HCT116 (cell line): ENCODE data around the gene NDUFV3. TPM values are rescaled to one million over a fixed set of nuclear protein-coding genes. Genes with fewer than 3 reads are reported as not detected.
"Not testable (repeated sequence)": the region's sequence is repeated elsewhere in the genome, so short reads cannot be mapped to it uniquely, and the experiment has no call there.

ENCODE experiments used
- ATAC-seq: fragments of 200-7000 bp; cut with Tn5 transposase; 2 replicates; pipeline ENCODE4 v1.9.1; 2020; ENCODE audit warnings: mild to moderate bottlenecking, moderate library complexity
- BruUV-seq: library from RNA; stranded (reverse); fragments of 400-500 nt; replicated peaks from 2 replicates; lab custom pipeline; 2021; lab: Mats Ljungman, UMichigan
- CTCF ChIA-PET: fragments of 300-600 bp; sonication (Branson Sonifier 250); formaldehyde crosslinking; loops from one replicate; lab custom pipeline; 2021; ENCODE audit warnings: antibody characterized with exemption; lab: Charles Lee
- POLR2A ChIA-PET: fragments of 300-600, 350-600 bp; sonication (Branson Sonifier 250); formaldehyde crosslinking; loops from one replicate; lab custom pipeline; 2021; ENCODE audit warnings: antibody characterized with exemption; lab: Charles Lee
- RAD21 ChIA-PET, 2 experiments: fragments of 300-600 bp; sonication (Branson Sonifier 250); formaldehyde crosslinking; loops; one replicate each; lab custom pipeline; 2023; ENCODE audit warnings: low total read pairs in 2 of 2; ENCODE audit not compliant: uncharacterized antibody in 2 of 2, unreplicated experiment in 2 of 2, low non-redundant PET in 1 of 2; lab: Charles Lee
- DNase-seq: peaks from one replicate; pipeline ENCODE4 v3.0.0-alpha.2; 2010; ENCODE audit warnings: low read depth, low spot score
- H2AFZ ChIP-seq: fragments of 200-600 bp; shearing (Covaris generic), sonication (generic); 2 replicates; pipeline ENCODE4 v1.6.1; 2017; ENCODE audit warnings: low read depth, mixed run types, mixed read lengths, antibody characterized with exemption, low read length; ENCODE audit not compliant: poor library complexity, severe bottlenecking
- H3K27ac ChIP-seq: 2 replicates; pipeline ENCODE4 v1.5.1; 2012; ENCODE audit warnings: low read depth, low read length
- H3K27me3 ChIP-seq: fragments of 200-600 bp; sonication (generic); 2 replicates; pipeline ENCODE4 v1.6.1; 2016; ENCODE audit warnings: mixed run types, low read length, mixed read lengths; ENCODE audit not compliant: insufficient read depth
- H3K36me3 ChIP-seq, 2 experiments: fragments of 200-500 bp in 1 of 2; fragments of 200-600 bp in 1 of 2; sonication (Bioruptor generic) in 1 of 2; sonication (generic) in 1 of 2; 2 replicates each; pipeline versions ENCODE4 v1.5.1 to v1.6.1; 2014 to 2016; ENCODE audit warnings: low read length in 2 of 2, inconsistent platforms in 1 of 2, mixed read lengths in 1 of 2, mixed run types in 1 of 2; ENCODE audit not compliant: insufficient read depth in 2 of 2, control insufficient read depth in 1 of 2
- H3K4me1 ChIP-seq, 2 experiments: fragments of 200-600 bp in 1 of 2; sonication (generic) in 1 of 2; 2 replicates each; pipeline versions ENCODE4 v1.5.1 to v1.6.1; 2012 to 2017; ENCODE audit warnings: low read length in 2 of 2, inconsistent platforms in 1 of 2, mild to moderate bottlenecking in 1 of 2, mixed read lengths in 1 of 2, mixed run types in 1 of 2, moderate library complexity in 1 of 2; ENCODE audit not compliant: insufficient read depth in 2 of 2, control insufficient read depth in 1 of 2
- H3K4me2 ChIP-seq: fragments of 200-600 bp; sonication (generic); 2 replicates; pipeline ENCODE4 v1.6.1; 2017; ENCODE audit warnings: mixed run types, low read length, mixed read lengths
- H3K4me3 ChIP-seq, 2 experiments: fragments of 200-600 bp in 1 of 2; sonication (generic) in 1 of 2; replicated peaks in 1 of 2; 2 replicates each; pipeline ENCODE4 v1.5.1; 2011 to 2016; ENCODE audit warnings: low read length in 2 of 2, control low read depth in 1 of 2, low read depth in 1 of 2, mild to moderate bottlenecking in 1 of 2, mixed read lengths in 1 of 2, mixed run types in 1 of 2
- H3K79me2 ChIP-seq: fragments of 200-600 bp; sonication (generic); 2 replicates; pipeline ENCODE4 v1.6.1; 2017; ENCODE audit warnings: mild to moderate bottlenecking, mixed run types, low read length, moderate library complexity, mixed read lengths; ENCODE audit not compliant: insufficient read depth
- H3K9ac ChIP-seq: fragments of 200-600 bp; sonication (generic); 2 replicates; pipeline ENCODE4 v1.6.1; 2016; ENCODE audit warnings: low read length, mixed read lengths
- H3K9me2 ChIP-seq: fragments of 200-600 bp; sonication (generic), shearing (Covaris generic); 2 replicates; pipeline ENCODE4 v1.6.1; 2017; ENCODE audit warnings: mixed run types, mild to moderate bottlenecking, moderate library complexity; ENCODE audit not compliant: insufficient read depth
- H3K9me3 ChIP-seq, 2 experiments: fragments of 200-500 bp in 1 of 2; fragments of 200-600 bp in 1 of 2; sonication (Bioruptor generic) in 1 of 2; sonication (generic) in 1 of 2; 2 replicates each; pipeline ENCODE4 v1.6.1; 2014 to 2017; ENCODE audit warnings: low read length in 2 of 2, mixed read lengths in 2 of 2, inconsistent platforms in 1 of 2, low read depth in 1 of 2, mild to moderate bottlenecking in 1 of 2, mixed run types in 1 of 2, moderate library complexity in 1 of 2; ENCODE audit not compliant: control insufficient read depth in 1 of 2, insufficient read depth in 1 of 2
- H4K20me1 ChIP-seq: fragments of 200-600 bp; sonication (generic), shearing (Covaris generic); 2 replicates; pipeline ENCODE4 v1.6.1; 2017; ENCODE audit warnings: mixed run types, mild to moderate bottlenecking, moderate library complexity; ENCODE audit not compliant: insufficient read depth
- CBX3 ChIP-seq: IDR thresholded peaks from 2 replicates; pipeline ENCODE4 v1.6.1; 2012; ENCODE audit warnings: low read depth
- CEBPB ChIP-seq: IDR thresholded peaks from 2 replicates; pipeline ENCODE4 v1.6.1; 2012; ENCODE audit warnings: low read depth
- EGR1 ChIP-seq: IDR thresholded peaks from 2 replicates; pipeline ENCODE4 v1.6.1; 2012; ENCODE audit warnings: low read depth
- EZH2 ChIP-seq: fragments of 200-600 bp; sonication (generic); IDR thresholded peaks from 2 replicates; pipeline ENCODE4 v1.6.1; 2017; ENCODE audit warnings: antibody characterized with exemption, mixed run types
- EZH2phosphoT487 ChIP-seq: fragments of 200-600 bp; IDR thresholded peaks from 2 replicates; pipeline ENCODE4 v1.6.1; 2018; ENCODE audit warnings: antibody characterized with exemption, borderline replicate concordance
- JUND ChIP-seq: IDR thresholded peaks from 2 replicates; pipeline ENCODE4 v1.6.1; 2012
- MAX ChIP-seq: IDR thresholded peaks from 2 replicates; pipeline ENCODE4 v1.6.1; 2012
- POLR2A ChIP-seq: IDR thresholded peaks from 2 replicates; pipeline ENCODE4 v1.7.0; 2011; ENCODE audit warnings: borderline replicate concordance; ENCODE audit not compliant: insufficient read depth, insufficient read length; ENCODE audit errors: extremely low read depth
- POLR2AphosphoS5 ChIP-seq: IDR thresholded peaks from 2 replicates; pipeline ENCODE4 v1.6.1; 2011; ENCODE audit warnings: mild to moderate bottlenecking, low read depth, low read length, moderate library complexity
- REST ChIP-seq: IDR thresholded peaks from 2 replicates; pipeline ENCODE4 v1.6.1; 2012; ENCODE audit warnings: low read depth
- SIN3A ChIP-seq: IDR thresholded peaks from 2 replicates; pipeline ENCODE4 v1.6.1; 2012; ENCODE audit warnings: low read depth
- SRF ChIP-seq: IDR thresholded peaks from 2 replicates; pipeline ENCODE4 v1.6.1; 2012; ENCODE audit warnings: low read depth
- ZFX ChIP-seq: fragments of 450-650 bp; IDR thresholded peaks from 2 replicates; pipeline ENCODE4 v1.6.1; 2017
- ZNF274 ChIP-seq: fragments of 200-500 bp; sonication (Bioruptor generic); IDR thresholded peaks from 2 replicates; pipeline ENCODE4 v1.6.1; 2014; ENCODE audit warnings: mild to moderate bottlenecking, low read depth, low read length, inconsistent platforms
- intact Hi-C: fragments of 100-400 bp; cut with micrococcal nuclease; formaldehyde crosslinking; loops from 2 replicates; pipeline ENCODE4 v1.10.0; 2022
- total RNA-seq: library from RNA; stranded (reverse); gene quantifications from one replicate; pipeline ENCODE4 v1.2.1, GENCODE V29; 2021; ENCODE audit not compliant: unreplicated experiment
- TF ChIP-seq, protein P1 (sequence below), 3 experiments: fragments of 200-600 bp in 1 of 3; sonication (generic) in 1 of 3; IDR thresholded peaks in 2 of 3; conservative IDR thresholded peaks in 1 of 3; 2 replicates each; pipeline ENCODE4 v1.5.1; 2012 to 2017; ENCODE audit warnings: low read depth in 2 of 3, low read length in 2 of 3, antibody characterized with exemption in 1 of 3, borderline replicate concordance in 1 of 3, control low read depth in 1 of 3, mild to moderate bottlenecking in 1 of 3, mixed read lengths in 1 of 3, mixed run types in 1 of 3, moderate library complexity in 1 of 3; ENCODE audit not compliant: insufficient read depth in 1 of 3

NDUFV3 gene
- total RNA-seq, 1 experiment from 2014 or later, result 35.2 TPM

- H3K4me1 ChIP-seq, result peaks cover 32 to 34% of the 10 kb centered on the region in 2 experiments
- H3K79me2 ChIP-seq, DNase-seq, H3K27ac ChIP-seq, intact Hi-C loops, ATAC-seq, POLR2A ChIA-PET, H4K20me1 ChIP-seq, CTCF ChIA-PET, H3K9me2 ChIP-seq, RAD21 ChIA-PET, H3K4me3 ChIP-seq, H3K4me2 ChIP-seq, H3K9me3 ChIP-seq, H3K27me3 ChIP-seq, H3K9ac ChIP-seq, H2AFZ ChIP-seq, BruUV-seq, H3K36me3 ChIP-seq: not testable (repeated sequence)
Measured at GRCh38 chr21:42958122-42958521, 65.0 kb downstream of the NDUFV3 start.

- H2AFZ ChIP-seq, result no peak overlapping the region
- ChIA-PET POLR2A (no interaction called here), CTCF (no interaction called here), RAD21 (no interaction called here)
- no peaks in the 10 kb centered on the region for H3K27me3 ChIP-seq
- no peaks in the 10 kb centered on the region for H3K9me3 ChIP-seq
- no peaks in the 10 kb centered on the region for H3K79me2 ChIP-seq
- BruUV-seq, result no TSS peak
- H3K27ac ChIP-seq, result no peak overlapping the region
- no peak for DNase-seq
- no peak overlapping the region for H3K4me2 ChIP-seq
- H3K4me3 ChIP-seq, result no peak overlapping the region
- no peak for ATAC-seq
- H3K9ac ChIP-seq, result no peak overlapping the region
- H3K36me3 ChIP-seq, result no peaks in the 10 kb centered on the region
- H3K9me2 ChIP-seq, result no peaks in the 10 kb centered on the region
- H4K20me1 ChIP-seq, result no peaks in the 10 kb centered on the region
- TF ChIP-seq CEBPB (no peak), POLR2AphosphoS5 (no peak), EZH2phosphoT487 (no peak), EGR1 (no peak), MAX (no peak), SRF (no peak), CBX3 (no peak), EZH2 (no peak), JUND (no peak), POLR2A (no peak), ZNF274 (no peak), SIN3A (no peak), ZFX (no peak), REST (no peak)
- TF ChIP-seq, protein P1, sequence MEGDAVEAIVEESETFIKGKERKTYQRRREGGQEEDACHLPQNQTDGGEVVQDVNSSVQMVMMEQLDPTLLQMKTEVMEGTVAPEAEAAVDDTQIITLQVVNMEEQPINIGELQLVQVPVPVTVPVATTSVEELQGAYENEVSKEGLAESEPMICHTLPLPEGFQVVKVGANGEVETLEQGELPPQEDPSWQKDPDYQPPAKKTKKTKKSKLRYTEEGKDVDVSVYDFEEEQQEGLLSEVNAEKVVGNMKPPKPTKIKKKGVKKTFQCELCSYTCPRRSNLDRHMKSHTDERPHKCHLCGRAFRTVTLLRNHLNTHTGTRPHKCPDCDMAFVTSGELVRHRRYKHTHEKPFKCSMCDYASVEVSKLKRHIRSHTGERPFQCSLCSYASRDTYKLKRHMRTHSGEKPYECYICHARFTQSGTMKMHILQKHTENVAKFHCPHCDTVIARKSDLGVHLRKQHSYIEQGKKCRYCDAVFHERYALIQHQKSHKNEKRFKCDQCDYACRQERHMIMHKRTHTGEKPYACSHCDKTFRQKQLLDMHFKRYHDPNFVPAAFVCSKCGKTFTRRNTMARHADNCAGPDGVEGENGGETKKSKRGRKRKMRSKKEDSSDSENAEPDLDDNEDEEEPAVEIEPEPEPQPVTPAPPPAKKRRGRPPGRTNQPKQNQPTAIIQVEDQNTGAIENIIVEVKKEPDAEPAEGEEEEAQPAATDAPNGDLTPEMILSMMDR (IDR thresholded peaks at IDR 0.05 in 2 of 3, conservative IDR thresholded peaks at IDR 0.05 in 1 of 3; ENCODE audit: borderline replicate concordance in 1 of 3, insufficient read depth in 1 of 3, low read depth in 2 of 3, low read length in 2 of 3), result no peak
- H3K4me1 ChIP-seq, result peaks cover 26 to 30% of the 10 kb centered on the region in 2 experiments
- intact Hi-C loops, result no loop called here
Measured at GRCh38 chr21:42959728-42960127, 66.6 kb downstream of the NDUFV3 start.
